Activated naive CD8-positive, alpha-beta T cell (primary cell): ENCODE results near the gene CCDC88C.
A peak's percentile ranks its signal among the peaks of the same experiment; 100 is the strongest.

ENCODE experiments used
- H3K27ac Mint-ChIP-seq: one replicate; pipeline ENCODE4 v1.8.0; 2021; ENCODE audit warnings: mixed read lengths
- H3K27me3 Mint-ChIP-seq: one replicate; pipeline ENCODE4 v1.8.0; 2021; ENCODE audit warnings: mixed read lengths
- H3K36me3 Mint-ChIP-seq: one replicate; pipeline ENCODE4 v1.8.0; 2021; ENCODE audit warnings: mixed read lengths
- H3K4me1 Mint-ChIP-seq: one replicate; pipeline ENCODE4 v1.8.0; 2021; ENCODE audit warnings: low read depth, mixed read lengths
- H3K4me3 Mint-ChIP-seq: one replicate; pipeline ENCODE4 v1.8.0; 2021; ENCODE audit warnings: mild to moderate bottlenecking, mixed read lengths
- H3K9me3 Mint-ChIP-seq: one replicate; pipeline ENCODE4 v1.8.0; 2021; ENCODE audit warnings: low read depth, mixed read lengths

The CCDC88C gene

DNA sequence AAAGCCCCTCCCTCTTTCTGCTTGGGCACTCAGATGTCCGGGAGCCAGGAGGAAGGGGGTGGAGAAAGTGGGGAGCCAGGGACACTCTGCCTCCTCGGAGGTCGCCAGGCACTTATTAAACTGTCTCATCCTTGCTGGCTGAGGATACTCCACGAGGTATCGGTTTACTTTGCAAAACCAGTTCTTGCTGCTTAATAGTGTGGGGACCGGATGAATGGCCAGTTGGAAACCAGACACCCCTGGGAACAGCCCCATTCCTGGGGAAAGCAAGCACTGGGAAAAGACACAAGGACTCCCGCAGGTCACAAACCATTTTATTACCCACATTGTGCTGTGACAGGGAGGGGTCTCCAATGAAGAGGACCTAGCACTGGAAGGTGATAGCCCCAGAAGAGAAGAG, 34.2 kb downstream of the CCDC88C start:
- H3K4me1 Mint-ChIP-seq, result peaks cover 92% of the 10 kb centered on the region
- peak overlapping the region; percentile 66 for H3K27ac Mint-ChIP-seq
- H3K27me3 Mint-ChIP-seq, result no peaks in the 10 kb centered on the region
- H3K4me3 Mint-ChIP-seq, result no peak overlapping the region
- no peaks in the 10 kb centered on the region for H3K9me3 Mint-ChIP-seq
- peaks cover 4% of the 10 kb centered on the region for H3K36me3 Mint-ChIP-seq

DNA sequence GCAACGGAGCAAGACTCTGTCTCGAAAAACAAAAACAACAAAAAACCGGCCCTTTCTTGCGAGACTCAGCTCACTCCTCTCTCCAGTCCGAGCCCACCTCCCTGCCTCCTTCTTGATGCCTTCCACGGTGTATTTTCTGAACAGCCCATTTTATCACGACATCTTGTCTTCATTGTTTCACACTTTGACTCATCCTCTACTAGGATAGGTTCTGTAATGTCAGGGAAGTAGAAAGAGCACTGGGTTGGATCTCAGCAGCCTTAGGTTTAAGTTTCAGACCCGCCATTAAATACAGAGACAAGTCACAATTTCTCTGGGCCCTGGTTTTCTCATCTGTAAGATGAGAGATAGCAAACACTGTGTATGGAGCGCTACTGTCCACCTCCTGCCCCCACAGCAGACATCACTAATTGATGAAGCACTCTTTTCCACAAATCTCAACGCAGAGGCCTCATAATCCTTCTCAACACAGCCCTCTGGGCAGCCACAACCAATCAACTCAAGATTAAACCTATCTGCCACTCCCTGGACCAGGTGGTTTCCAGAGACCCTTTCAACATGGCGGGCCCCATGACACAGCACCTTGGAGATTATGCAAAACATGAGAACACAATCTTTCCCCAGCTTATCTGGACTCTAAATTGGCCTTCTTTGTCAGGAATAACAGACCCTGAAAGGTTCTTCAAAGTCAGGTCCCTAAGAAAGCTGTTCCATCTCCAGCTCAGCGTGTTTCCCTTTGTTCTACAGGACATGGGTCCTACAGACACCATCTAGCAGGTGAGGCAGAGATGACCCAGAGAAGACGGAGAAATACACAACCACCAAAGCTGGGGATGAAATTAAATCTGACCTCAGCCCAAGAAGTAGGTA, 35.6 kb downstream of the CCDC88C start:
- peak overlapping the region; percentile 68 for H3K27ac Mint-ChIP-seq
- peak overlapping the region; percentile 13 for H3K4me3 Mint-ChIP-seq
- no peaks in the 10 kb centered on the region for H3K9me3 Mint-ChIP-seq
- H3K27me3 Mint-ChIP-seq, result no peaks in the 10 kb centered on the region
- peaks cover 4% of the 10 kb centered on the region for H3K36me3 Mint-ChIP-seq
- H3K4me1 Mint-ChIP-seq, result peaks cover 92% of the 10 kb centered on the region

DNA sequence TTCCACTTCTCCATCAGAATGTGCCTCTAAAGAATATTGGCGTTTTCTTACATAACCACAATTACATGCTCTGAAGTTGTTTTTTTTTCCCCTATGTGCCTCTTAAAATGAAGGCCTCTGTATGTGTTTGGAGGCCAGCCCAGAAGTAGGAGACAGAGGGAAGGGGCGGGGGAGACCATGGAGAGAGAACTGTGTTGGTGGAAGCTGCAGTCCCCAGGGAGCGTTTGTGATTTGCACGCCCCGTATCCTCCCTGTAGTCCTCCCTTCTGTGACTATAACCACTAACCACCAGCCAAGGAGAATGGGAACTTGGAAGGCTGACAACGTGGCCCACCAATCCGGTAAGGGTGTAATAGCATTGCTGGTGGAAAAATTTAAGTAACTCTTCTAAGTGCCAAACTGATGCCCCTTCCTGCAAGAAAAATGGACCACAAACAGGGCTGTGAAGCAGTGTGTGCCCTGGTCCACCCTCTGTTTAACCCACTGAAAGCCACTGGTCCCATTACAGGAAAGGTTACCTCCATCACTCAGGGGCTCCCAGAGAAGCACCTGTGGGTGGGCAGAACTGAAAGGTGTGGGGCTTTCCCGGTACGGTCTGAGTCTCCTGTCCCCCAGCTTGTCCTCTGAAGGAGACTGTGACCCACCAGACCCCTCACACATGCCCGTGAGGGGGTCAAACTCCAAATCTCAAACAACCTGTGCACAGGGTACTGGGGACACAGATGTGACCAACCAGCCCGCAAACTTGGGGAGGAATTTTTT, 36.8 kb downstream of the CCDC88C start:
- Mint-ChIP-seq H3K27me3 (no peaks in the 10 kb centered on the region), H3K36me3 (peaks cover 4% of the 10 kb centered on the region), H3K27ac (peak overlapping the region; percentile 87), H3K4me3 (peak overlapping the region; percentile 23), H3K9me3 (no peaks in the 10 kb centered on the region), H3K4me1 (peaks cover 93% of the 10 kb centered on the region)

DNA sequence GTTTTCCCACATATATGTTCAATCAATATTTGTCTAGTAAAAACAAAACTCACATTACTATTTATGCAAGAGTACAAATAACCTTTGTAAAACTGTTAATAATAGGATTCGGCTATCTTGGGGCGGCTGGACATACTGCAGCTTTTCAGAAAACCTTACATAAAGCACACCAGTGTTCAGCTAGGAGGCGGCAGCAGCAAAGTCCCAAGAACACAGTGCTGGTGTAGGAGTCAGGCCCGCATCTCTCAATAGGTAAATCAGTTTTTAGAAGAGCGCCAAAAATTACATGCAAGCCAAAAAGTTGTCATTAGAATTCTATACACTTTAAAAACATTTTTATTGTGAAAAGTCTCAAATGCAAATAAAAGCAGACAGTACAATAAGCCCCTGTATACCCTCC, 37.5 kb downstream of the CCDC88C start:
- Mint-ChIP-seq H3K4me1 (peaks cover 95% of the 10 kb centered on the region), H3K4me3 (no peak overlapping the region), H3K9me3 (no peaks in the 10 kb centered on the region), H3K36me3 (peaks cover 6% of the 10 kb centered on the region), H3K27me3 (no peaks in the 10 kb centered on the region), H3K27ac (peak overlapping the region; percentile 87)

- H3K27me3 Mint-ChIP-seq, result no peaks in the 10 kb centered on the region
- peak overlapping the region; percentile 3 for H3K4me3 Mint-ChIP-seq
- H3K27ac Mint-ChIP-seq, result peak overlapping the region; percentile 88
Measured at GRCh38 chr14:91379579-91379932, 38.1 kb downstream of the CCDC88C start.

DNA sequence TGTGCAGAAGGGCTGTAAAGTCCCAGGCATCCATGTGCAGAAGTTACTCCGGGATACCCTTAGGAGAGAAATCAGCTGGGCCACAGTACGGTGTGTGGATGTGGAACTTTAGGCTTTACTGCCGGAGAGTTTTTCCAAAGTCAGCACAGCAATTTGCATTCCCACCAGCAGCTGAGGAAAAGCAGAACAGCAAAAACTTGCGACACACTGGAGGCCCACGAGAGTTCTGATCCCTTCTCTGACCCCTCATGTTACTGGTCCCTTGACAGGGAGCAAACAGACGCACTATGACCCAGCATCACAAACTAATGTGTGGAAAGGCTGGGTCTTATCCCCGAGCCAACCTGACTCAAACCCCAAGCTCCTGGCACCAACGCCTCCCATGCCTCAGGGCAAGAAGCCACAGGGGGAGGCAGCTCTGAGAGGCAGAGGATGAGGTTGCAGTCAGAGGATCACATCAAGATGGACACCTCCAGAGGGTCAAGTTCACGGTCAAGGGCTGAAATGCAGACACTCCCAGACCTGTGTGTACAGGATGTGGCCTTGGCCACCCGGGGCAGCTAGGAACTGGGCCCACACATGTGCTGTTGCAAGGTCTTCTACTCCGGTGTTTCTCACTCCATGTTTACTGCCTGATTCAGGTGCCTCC, 38.6 kb downstream of the CCDC88C start:
- Mint-ChIP-seq H3K36me3 (peaks cover 6% of the 10 kb centered on the region), H3K27ac (peak overlapping the region; percentile 88), H3K27me3 (no peaks in the 10 kb centered on the region), H3K4me3 (peak overlapping the region; percentile 20), H3K9me3 (no peaks in the 10 kb centered on the region), H3K4me1 (peaks cover 97% of the 10 kb centered on the region)

More at GRCh38 chr14:91379579-91379932, 38.1 kb downstream of the CCDC88C start:
- peaks cover 95% of the 10 kb centered on the region for H3K4me1 Mint-ChIP-seq
- peaks cover 8% of the 10 kb centered on the region for H3K36me3 Mint-ChIP-seq
- H3K9me3 Mint-ChIP-seq, result no peaks in the 10 kb centered on the region

- H3K27me3 Mint-ChIP-seq, result no peaks in the 10 kb centered on the region
- no peaks in the 10 kb centered on the region for H3K9me3 Mint-ChIP-seq
- H3K4me1 Mint-ChIP-seq, result peaks cover 98% of the 10 kb centered on the region
- peaks cover 6% of the 10 kb centered on the region for H3K36me3 Mint-ChIP-seq
- peak overlapping the region; percentile 64 for H3K4me3 Mint-ChIP-seq
- peak overlapping the region; percentile 88 for H3K27ac Mint-ChIP-seq
Measured at GRCh38 chr14:91377700-91378652, 39.6 kb downstream of the CCDC88C start.

GRCh38 chr14:91376547-91377477, 40.8 kb downstream of the CCDC88C start:
- H3K9me3 Mint-ChIP-seq, result no peaks in the 10 kb centered on the region

GRCh38 chr14:91375720-91376452, 41.7 kb downstream of the CCDC88C start:
- H3K4me1 Mint-ChIP-seq, result peaks cover 95% of the 10 kb centered on the region
- H3K4me3 Mint-ChIP-seq, result peak overlapping the region; percentile 89
- H3K27me3 Mint-ChIP-seq, result no peaks in the 10 kb centered on the region
- peaks cover 3% of the 10 kb centered on the region for H3K36me3 Mint-ChIP-seq
- peak overlapping the region; percentile 97 for H3K27ac Mint-ChIP-seq
- H3K9me3 Mint-ChIP-seq, result no peaks in the 10 kb centered on the region

More at GRCh38 chr14:91376547-91377477, 40.8 kb downstream of the CCDC88C start:
- Mint-ChIP-seq H3K4me1 (peaks cover 97% of the 10 kb centered on the region), H3K27ac (peak overlapping the region; percentile 97), H3K4me3 (peak overlapping the region; percentile 64), H3K36me3 (peaks cover 5% of the 10 kb centered on the region), H3K27me3 (no peaks in the 10 kb centered on the region)

GRCh38 chr14:91374879-91375702, 42.5 kb downstream of the CCDC88C start:
- Mint-ChIP-seq H3K9me3 (no peaks in the 10 kb centered on the region), H3K4me1 (peaks cover 95% of the 10 kb centered on the region), H3K4me3 (peak overlapping the region; percentile 89), H3K27me3 (no peaks in the 10 kb centered on the region), H3K27ac (peak overlapping the region; percentile 97), H3K36me3 (peaks cover 3% of the 10 kb centered on the region)

DNA sequence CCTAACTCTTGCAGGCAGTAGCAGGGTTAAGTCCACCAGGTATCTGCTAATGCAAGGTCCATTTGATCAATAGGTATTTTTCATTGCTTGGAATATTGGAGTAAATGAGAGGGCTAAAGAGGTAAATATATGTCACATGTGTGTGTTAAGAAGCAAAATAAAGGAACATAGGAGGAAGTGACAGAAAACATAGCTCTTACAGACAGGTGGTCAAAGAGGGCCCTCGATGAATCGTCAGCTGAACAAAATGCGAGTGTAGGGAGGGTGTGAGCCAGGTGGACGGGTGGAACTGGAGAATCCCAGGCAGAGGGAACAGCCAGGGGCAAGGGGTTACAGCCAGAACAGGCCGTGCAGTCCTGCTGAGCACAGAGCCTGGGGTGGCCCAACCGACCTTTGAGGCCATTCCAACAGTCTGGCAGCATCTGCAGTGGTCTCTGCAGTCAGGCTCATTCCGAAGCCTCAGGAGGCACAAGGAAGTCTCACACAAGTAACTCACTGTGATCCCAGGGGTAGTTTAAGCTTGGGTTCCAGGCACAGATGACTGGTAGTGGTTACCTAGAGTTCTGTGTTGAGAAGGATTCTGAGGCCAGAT, 43.2 kb downstream of the CCDC88C start:
- Mint-ChIP-seq H3K27ac (peak overlapping the region; percentile 97), H3K27me3 (no peaks in the 10 kb centered on the region), H3K4me1 (peaks cover 95% of the 10 kb centered on the region), H3K4me3 (peak overlapping the region; percentile 89), H3K9me3 (no peaks in the 10 kb centered on the region), H3K36me3 (peaks cover 3% of the 10 kb centered on the region)
